WERI-Rb-1 (cell line): ENCODE measurements around the gene KDM4C.
"Not testable (repeated sequence)": the region's sequence is repeated elsewhere in the genome, so short reads cannot be mapped to it uniquely, and the experiment has no call there.

Experiments
- DNase-seq: peaks from one replicate; pipeline ENCODE4 v3.0.0-alpha.2; 2020
- H3K27ac ChIP-seq: fragments of 250-450 bp; sonication (Bioruptor Pico); 2 replicates; pipeline ENCODE4 v1.5.1; 2020; ENCODE audit warnings: mild to moderate bottlenecking, moderate library complexity
- H3K27me3 ChIP-seq: fragments of 250-450 bp; sonication (Bioruptor Pico); 2 replicates; pipeline ENCODE4 v1.5.1; 2021; ENCODE audit warnings: mild to moderate bottlenecking, low read depth, moderate library complexity; ENCODE audit not compliant: insufficient read depth, severe bottlenecking
- H3K36me3 ChIP-seq: fragments of 250-450 bp; sonication (Bioruptor Pico); 2 replicates; pipeline ENCODE4 v1.5.1; 2020; ENCODE audit warnings: mild to moderate bottlenecking, moderate library complexity
- H3K4me3 ChIP-seq: 2 replicates; pipeline ENCODE4 v1.5.1; 2011; ENCODE audit warnings: low read depth, mild to moderate bottlenecking, control low read depth, low read length
- H3K9me3 ChIP-seq: fragments of 250-450 bp; sonication (Bioruptor Pico); 2 replicates; pipeline ENCODE4 v1.5.1; 2021; ENCODE audit warnings: mild to moderate bottlenecking, moderate library complexity; ENCODE audit not compliant: severe bottlenecking
- CTCF ChIP-seq: IDR thresholded peaks from 2 replicates; pipeline ENCODE4 v1.5.1; 2011; ENCODE audit warnings: low read depth, mild to moderate bottlenecking, control low read depth, inconsistent platforms, low read length

The KDM4C gene

DNA sequence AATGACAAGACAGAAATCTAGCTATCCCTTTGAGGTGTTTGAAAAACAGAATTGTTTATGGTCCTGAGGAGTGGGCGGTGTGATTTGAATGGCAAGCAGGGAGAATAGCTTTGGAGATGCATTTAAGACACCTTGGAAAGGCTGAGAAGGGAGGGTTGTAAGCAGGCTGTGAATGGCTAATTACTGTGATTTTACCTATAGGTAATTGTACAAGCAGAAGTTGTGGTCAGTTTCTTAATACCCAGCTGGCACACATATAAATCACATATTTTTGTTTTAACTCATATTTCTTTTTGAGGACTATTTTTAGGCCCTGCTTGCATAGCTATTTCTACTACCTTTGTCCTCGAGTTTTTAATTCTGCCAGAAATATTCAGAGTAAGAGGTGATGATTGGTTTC is 248.6 kb downstream of the KDM4C start:
- H3K9me3 ChIP-seq, result no peaks in the 10 kb centered on the region
- H3K27me3 ChIP-seq, result no peaks in the 10 kb centered on the region
- H3K36me3 ChIP-seq, result peaks cover 8% of the 10 kb centered on the region
- no peak overlapping the region for H3K27ac ChIP-seq
- no peak for TF ChIP-seq CTCF
- no peak overlapping the region for H3K4me3 ChIP-seq
- no peak for DNase-seq

GRCh38 chr9:7008411-7008810 is 250.6 kb downstream of the KDM4C start:
- TF ChIP-seq CTCF, result no peak
- Histone ChIP-seq H3K4me3 (no peak overlapping the region), H3K27me3 (no peaks in the 10 kb centered on the region), H3K9me3 (no peaks in the 10 kb centered on the region), H3K27ac (no peak overlapping the region), H3K36me3 (peaks cover 8% of the 10 kb centered on the region)
- peak; percentile 6 for DNase-seq

GRCh38 chr9:7009065-7009464 is 251.3 kb downstream of the KDM4C start:
- H3K36me3 ChIP-seq, result peaks cover 8% of the 10 kb centered on the region
- no peak overlapping the region for H3K4me3 ChIP-seq
- no peaks in the 10 kb centered on the region for H3K9me3 ChIP-seq
- TF ChIP-seq CTCF, result no peak
- H3K27me3 ChIP-seq, result no peaks in the 10 kb centered on the region
- H3K27ac ChIP-seq, result no peak overlapping the region
- no peak for DNase-seq

DNA sequence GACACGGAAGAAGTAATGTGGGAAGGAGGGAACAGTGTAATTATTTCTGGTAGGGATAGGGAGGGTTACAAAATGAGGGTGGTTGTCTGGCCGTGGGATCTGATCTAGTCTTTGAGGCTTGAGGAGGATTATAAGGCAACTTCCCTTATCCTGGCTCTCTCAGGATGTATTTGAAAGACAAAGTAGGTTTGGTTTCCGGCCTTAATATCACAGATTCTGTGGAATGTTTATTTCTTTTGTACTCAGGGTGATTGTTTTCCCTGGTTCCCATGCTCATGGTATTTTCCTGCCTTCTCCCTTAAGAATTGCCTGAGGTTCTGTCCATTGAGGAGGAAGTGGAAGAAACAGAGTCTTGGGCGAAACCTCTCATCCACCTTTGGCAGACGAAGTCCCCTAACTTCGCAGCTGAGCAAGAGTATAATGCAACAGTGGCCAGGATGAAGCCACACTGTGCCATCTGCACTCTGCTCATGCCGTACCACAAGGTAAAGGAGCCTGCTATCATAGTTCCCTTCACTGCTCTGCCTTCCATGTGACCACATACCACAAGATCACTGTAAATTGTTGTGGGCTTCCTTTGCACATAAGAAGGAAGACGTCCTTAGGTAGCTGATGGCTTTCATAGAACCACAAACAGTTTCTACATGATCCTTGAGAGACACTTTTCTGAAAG is 253.8 kb downstream of the KDM4C start:
- H3K36me3 ChIP-seq, result peaks cover 8% of the 10 kb centered on the region
- no peak overlapping the region for H3K27ac ChIP-seq
- no peak overlapping the region for H3K4me3 ChIP-seq
- TF ChIP-seq CTCF, result no peak
- H3K27me3 ChIP-seq, result no peaks in the 10 kb centered on the region
- H3K9me3 ChIP-seq, result no peaks in the 10 kb centered on the region
- DNase-seq, result no peak

DNA sequence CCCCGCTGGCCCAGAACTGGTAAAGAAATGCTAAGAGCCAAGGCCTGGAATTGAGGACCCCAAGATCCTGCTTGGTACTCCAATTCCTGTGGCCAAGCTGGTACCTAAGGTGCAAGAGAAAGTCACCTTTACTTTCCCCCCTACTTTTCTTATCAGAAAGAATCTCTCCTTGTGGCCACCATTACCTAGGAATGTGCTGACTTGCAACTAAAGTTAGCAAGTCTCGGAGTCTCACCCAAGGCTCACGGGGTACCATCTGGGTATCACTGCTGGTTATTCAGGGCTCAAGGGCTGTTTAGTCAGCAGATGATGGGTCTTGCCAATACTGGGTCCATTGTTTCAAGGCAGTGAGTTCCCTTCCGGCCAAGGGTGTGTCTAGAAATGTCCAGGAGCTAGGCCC is 270.2 kb downstream of the KDM4C start:
- Histone ChIP-seq H3K27ac (no peak overlapping the region), H3K27me3 (no peaks in the 10 kb centered on the region), H3K4me3 (no peak overlapping the region), H3K36me3 (no peaks in the 10 kb centered on the region), H3K9me3 (no peaks in the 10 kb centered on the region)
- DNase-seq, result no peak
- TF ChIP-seq CTCF, result no peak

DNA sequence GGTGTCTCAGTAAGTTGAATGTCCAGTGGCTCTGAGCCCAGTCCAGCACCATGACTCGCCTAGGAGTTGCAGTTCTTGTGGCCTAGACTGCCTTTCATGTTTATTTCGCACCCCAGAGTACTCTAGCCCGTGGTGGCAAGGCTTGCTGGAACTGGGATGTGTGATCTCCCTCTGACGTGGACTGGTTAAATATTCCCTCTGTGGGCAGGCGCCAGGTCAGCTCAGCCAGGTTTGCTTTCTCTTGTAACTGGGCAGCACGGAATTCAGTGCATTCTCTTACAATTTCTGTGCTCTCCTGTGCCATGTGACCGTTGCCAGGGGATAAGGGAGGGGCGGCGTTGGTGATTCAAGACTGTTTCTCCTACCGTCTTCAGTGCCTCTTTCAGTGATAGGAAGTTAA is 270.8 kb downstream of the KDM4C start:
- Histone ChIP-seq H3K27ac (no peak overlapping the region), H3K9me3 (no peaks in the 10 kb centered on the region), H3K4me3 (no peak overlapping the region), H3K36me3 (no peaks in the 10 kb centered on the region), H3K27me3 (no peaks in the 10 kb centered on the region)
- no peak for TF ChIP-seq CTCF
- no peak for DNase-seq

DNA sequence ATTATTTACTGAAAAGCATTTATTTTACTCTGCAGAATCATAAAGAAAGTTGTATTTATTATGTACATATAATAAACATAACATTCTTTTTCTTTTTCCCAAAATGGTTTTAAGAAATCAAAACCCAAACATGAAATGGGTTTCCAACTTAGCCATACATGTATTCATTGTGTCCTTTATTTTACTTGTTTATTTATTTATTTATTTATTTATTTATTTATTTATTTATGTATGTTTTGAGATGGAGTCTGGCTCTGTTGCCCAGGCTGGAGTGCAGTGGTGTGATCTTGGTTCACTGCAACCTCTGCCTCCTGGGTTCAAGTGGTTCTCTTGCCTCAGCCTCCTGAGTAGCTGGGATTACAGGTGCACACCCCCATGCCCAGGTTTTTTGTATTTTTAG is 273.2 kb downstream of the KDM4C start:
- H3K36me3 ChIP-seq, H3K27me3 ChIP-seq, H3K27ac ChIP-seq, H3K4me3 ChIP-seq, H3K9me3 ChIP-seq, DNase-seq: not testable (repeated sequence)
